ENCODE results near the gene IFT81.
"Not testable (repeated sequence)": the region's sequence is repeated elsewhere in the genome, so short reads cannot be mapped to it uniquely, and the experiment has no call there.

IFT81 gene

DNA sequence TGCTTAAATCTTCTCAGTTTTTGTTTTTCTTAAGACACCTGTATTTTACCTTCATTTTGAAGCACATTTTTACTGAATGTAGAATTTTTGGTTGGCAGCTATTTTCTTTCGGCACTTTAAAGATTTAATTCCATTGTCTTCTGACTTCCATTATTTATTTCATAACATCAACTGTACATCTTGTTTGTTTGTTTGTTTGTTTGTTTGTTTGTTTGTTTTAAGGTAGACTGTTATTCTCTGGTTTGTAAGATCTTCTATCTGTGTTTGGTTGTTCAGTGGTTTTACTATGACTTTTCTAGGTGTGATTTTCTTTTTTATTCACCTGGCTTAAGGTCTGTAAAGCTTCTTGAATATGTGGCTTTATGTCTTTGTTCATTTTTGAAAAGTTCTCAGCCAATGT lies 61.9 kb downstream of the IFT81 start:
- no peak overlapping the region for H3K27ac Mint-ChIP-seq
- no peaks in the 10 kb centered on the region for H3K4me1 Mint-ChIP-seq
- peaks cover 11% of the 10 kb centered on the region for H3K9me3 Mint-ChIP-seq
- ATAC-seq (ENCODE audit: low read depth) (no peak), DNase-seq (ENCODE audit: low spot score in 2 of 2) (no peak)
- no peaks in the 10 kb centered on the region for H3K27me3 Mint-ChIP-seq
- H3K4me3 Mint-ChIP-seq = no peak overlapping the region
- H3K36me3 Mint-ChIP-seq = peaks cover 23% of the 10 kb centered on the region

DNA sequence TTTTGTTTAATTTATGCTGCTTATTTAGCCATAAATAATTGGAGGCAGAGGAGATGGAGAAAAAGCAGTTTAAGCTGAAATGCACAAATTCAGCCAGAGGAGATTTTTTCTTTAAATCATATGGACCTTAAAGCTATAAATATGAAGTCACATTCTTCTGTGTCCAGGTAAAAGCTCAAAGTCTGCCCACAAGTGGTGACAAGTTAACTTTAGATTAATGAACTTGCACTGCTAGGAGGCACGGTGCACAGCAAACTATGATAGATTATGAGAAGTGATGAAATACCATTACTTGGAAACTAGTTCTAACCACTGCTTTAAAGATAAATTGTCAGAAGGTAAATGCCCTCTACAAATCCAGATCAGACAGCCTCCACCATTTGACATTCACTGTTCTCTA lies 69.0 kb downstream of the IFT81 start:
- Mint-ChIP-seq H3K36me3 (peaks cover 13% of the 10 kb centered on the region), H3K27me3 (no peaks in the 10 kb centered on the region), H3K27ac (no peak overlapping the region), H3K4me1 (no peaks in the 10 kb centered on the region), H3K9me3 (peaks cover 2% of the 10 kb centered on the region), H3K4me3 (no peak overlapping the region)
- ATAC-seq (ENCODE audit: low read depth) (no peak), DNase-seq (ENCODE audit: low spot score in 2 of 2) (no peak)

DNA sequence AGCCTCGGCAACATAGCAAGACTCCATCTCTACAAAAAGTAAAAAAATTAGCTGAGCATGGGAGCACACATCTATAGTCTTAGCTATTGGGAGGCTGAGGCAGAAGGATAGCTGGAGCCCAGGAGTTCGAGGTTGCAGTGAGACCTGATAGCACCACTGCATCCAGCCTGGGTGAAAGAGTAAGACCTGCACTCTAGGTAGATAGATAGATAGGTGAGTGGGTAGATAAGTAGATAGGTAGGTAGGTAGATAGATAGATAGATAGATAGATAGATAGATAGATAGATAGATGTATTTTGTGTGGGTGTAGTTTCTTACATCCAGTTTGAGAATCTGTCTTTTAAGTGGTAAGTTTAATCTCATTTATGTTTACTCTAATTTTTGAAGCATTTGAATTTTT lies 72.8 kb downstream of the IFT81 start:
- Mint-ChIP-seq H3K27ac (no peak overlapping the region), H3K4me1 (peaks cover 2% of the 10 kb centered on the region), H3K4me3 (no peak overlapping the region), H3K27me3 (no peaks in the 10 kb centered on the region), H3K9me3 (no peaks in the 10 kb centered on the region), H3K36me3 (peaks cover 2% of the 10 kb centered on the region)
- DNase-seq (ENCODE audit: low spot score in 2 of 2) (no peak), ATAC-seq (ENCODE audit: low read depth) (no peak)

DNA sequence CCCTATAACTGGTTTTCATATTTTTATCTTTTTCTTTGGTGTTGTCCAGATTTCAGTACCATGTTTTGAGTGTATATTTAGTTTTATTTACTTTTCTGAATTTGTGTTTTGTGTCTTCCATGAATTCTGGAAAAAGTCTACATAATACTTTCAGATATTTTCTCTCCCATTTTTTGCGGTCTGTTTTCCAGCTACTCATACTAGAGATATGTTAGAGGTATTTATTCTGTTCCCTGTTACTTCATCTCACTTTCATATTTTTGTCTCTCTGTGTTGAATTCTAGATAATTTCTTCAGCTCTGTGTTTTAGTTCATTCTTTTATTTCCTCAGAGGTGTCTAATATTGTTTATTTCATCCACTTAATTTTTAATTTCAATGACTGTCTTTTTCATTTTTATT lies 74.2 kb downstream of the IFT81 start:
- ATAC-seq (ENCODE audit: low read depth) (no peak), DNase-seq (ENCODE audit: low spot score in 2 of 2) (no peak)
- peaks cover 2% of the 10 kb centered on the region for H3K4me1 Mint-ChIP-seq

DNA sequence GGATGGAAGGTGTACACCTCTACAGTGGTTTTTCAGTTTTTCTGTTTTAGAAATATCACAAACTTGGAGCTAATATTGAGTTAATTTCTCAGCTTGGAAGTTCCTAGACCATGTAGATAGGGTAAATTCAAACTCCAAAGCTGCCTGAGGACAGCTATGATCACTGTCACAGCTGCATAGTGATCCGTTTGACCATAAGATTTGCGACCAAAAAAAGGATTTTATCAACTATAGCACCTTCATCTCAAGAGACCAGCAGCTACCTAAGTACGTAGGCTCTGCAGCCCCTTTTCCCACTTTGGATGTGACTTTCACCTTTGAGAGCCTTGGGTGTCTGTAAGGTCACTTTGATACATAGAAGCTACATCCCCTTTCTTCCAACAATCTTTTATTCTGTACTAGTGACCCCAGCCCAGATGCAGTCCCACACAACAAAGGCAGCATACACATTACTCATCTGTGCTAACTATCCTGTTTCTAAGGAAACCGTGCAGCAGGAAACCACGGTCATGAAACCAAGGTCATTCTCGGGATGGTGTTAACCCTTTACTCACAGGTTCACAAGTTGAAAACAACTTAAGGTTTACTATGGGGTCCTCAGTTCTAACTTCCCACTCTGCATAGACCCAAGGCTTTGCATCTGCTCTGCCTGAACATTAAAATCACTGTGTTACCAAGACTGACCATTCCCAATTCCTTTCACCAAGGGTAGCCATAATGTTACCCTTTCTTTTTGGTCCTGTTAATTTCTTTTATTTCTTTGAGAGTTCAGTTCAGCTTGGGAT lies 75.4 kb downstream of the IFT81 start:
- H3K27ac Mint-ChIP-seq = no peak overlapping the region
- H3K4me1 Mint-ChIP-seq = peaks cover 2% of the 10 kb centered on the region
- ATAC-seq (ENCODE audit: low read depth) = no peak
- peaks cover 7% of the 10 kb centered on the region for H3K36me3 Mint-ChIP-seq
- H3K4me3 Mint-ChIP-seq = no peak overlapping the region
- no peaks in the 10 kb centered on the region for H3K27me3 Mint-ChIP-seq
- no peaks in the 10 kb centered on the region for H3K9me3 Mint-ChIP-seq
- DNase-seq (ENCODE audit: low spot score in 2 of 2) = no peak

More for the DNA sequence above, 74.2 kb downstream of the IFT81 start:
- Mint-ChIP-seq H3K4me3 (no peak overlapping the region), H3K36me3 (peaks cover 2% of the 10 kb centered on the region), H3K9me3 (no peaks in the 10 kb centered on the region), H3K27ac (no peak overlapping the region), H3K27me3 (no peaks in the 10 kb centered on the region)

DNA sequence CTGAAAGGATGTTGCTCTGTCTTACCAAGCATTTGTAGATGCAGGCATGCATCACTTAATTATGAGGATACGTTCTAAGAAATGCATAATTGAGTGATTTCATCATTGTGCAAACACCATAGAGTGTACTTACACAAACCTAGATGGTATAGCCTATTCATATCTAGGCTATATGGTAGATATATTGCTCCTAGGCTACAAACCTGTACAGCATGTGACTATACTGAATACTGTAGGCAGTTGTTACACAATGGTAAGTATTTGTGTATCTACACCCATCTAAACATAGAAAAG lies 75.9 kb downstream of the IFT81 start:
- Mint-ChIP-seq H3K4me1 (peaks cover 2% of the 10 kb centered on the region), H3K36me3 (peaks cover 9% of the 10 kb centered on the region)
- DNase-seq (ENCODE audit: low spot score in 2 of 2) = no peak

DNA sequence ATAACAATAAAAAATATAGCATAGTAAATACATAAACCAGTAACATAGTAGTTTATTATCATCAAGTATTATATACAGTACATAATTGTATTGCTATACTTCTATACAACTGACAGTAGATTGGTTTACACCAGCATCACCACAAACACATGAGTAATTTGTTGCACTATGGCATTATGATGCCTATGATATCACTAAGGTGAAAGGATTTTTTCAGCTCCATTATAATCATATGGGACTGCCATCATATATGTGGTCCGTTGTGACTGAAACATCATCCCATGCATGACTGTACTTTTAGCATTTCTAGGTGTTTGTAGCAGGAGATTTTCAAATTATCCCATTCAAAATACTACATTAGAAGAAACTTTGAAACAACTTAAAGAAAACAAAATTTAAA lies 77.8 kb downstream of the IFT81 start:
- Mint-ChIP-seq H3K27ac (no peak overlapping the region), H3K27me3 (no peaks in the 10 kb centered on the region), H3K36me3 (peaks cover 7% of the 10 kb centered on the region), H3K4me1 (peaks cover 2% of the 10 kb centered on the region), H3K4me3 (no peak overlapping the region), H3K9me3 (no peaks in the 10 kb centered on the region)
- ATAC-seq (ENCODE audit: low read depth) (no peak), DNase-seq (ENCODE audit: low spot score in 2 of 2) (no peak)

More for the DNA sequence above, 75.9 kb downstream of the IFT81 start:
- no peak for ATAC-seq (ENCODE audit: low read depth)
- Mint-ChIP-seq H3K27me3 (no peaks in the 10 kb centered on the region), H3K27ac (no peak overlapping the region), H3K9me3 (no peaks in the 10 kb centered on the region), H3K4me3 (no peak overlapping the region)

DNA sequence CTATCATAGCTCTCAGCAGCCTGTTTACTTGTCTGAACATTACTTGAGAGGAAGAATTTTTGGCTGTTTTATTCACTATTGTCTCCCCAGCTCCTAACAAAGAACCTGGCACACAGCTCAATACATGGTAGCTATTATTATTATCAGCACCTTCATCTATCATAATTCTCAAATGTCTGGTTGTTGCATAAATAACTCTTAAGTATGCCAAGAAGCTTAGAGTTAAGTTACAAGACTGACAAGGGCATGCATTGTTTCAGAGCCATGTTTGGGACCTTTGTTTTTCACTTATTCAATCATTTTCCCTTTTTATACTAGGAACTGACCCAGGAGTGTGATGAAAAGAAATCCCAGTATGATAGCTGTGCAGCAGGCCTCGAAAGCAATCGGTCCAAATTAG lies 79.4 kb downstream of the IFT81 start:
- no peaks in the 10 kb centered on the region for H3K9me3 Mint-ChIP-seq

DNA sequence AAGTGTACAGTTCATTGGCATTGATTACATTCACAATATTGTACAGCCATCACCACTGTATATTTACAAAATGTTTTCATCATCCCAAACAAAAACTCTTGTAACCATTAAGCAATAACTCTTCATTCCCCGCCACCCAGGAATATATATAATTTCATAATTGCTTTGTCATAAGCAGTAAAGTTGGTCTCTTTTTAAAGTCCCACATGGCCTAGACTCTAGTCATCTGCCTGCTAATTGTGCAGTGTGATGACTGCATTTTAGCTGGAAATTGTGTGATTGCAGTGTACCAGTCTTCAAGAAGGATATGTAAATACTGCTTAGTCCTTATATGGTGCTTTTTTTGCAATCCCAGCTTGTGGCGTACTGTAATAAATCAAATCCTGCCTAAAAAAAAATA lies 81.8 kb downstream of the IFT81 start:
- no peak overlapping the region for H3K4me3 Mint-ChIP-seq
- H3K36me3 Mint-ChIP-seq = peaks cover 7% of the 10 kb centered on the region
- DNase-seq (ENCODE audit: low spot score in 2 of 2) (no peak), ATAC-seq (ENCODE audit: low read depth) (no peak)
- H3K4me1 Mint-ChIP-seq = no peaks in the 10 kb centered on the region
- no peak overlapping the region for H3K27ac Mint-ChIP-seq
- H3K9me3 Mint-ChIP-seq = no peaks in the 10 kb centered on the region
- H3K27me3 Mint-ChIP-seq = no peaks in the 10 kb centered on the region

More for the DNA sequence above, 79.4 kb downstream of the IFT81 start:
- Mint-ChIP-seq H3K27ac (no peak overlapping the region), H3K27me3 (no peaks in the 10 kb centered on the region), H3K36me3 (peaks cover 7% of the 10 kb centered on the region), H3K4me3 (no peak overlapping the region), H3K4me1 (peaks cover 2% of the 10 kb centered on the region)
- DNase-seq (ENCODE audit: low spot score in 2 of 2) (no peak), ATAC-seq (ENCODE audit: low read depth) (no peak)

DNA sequence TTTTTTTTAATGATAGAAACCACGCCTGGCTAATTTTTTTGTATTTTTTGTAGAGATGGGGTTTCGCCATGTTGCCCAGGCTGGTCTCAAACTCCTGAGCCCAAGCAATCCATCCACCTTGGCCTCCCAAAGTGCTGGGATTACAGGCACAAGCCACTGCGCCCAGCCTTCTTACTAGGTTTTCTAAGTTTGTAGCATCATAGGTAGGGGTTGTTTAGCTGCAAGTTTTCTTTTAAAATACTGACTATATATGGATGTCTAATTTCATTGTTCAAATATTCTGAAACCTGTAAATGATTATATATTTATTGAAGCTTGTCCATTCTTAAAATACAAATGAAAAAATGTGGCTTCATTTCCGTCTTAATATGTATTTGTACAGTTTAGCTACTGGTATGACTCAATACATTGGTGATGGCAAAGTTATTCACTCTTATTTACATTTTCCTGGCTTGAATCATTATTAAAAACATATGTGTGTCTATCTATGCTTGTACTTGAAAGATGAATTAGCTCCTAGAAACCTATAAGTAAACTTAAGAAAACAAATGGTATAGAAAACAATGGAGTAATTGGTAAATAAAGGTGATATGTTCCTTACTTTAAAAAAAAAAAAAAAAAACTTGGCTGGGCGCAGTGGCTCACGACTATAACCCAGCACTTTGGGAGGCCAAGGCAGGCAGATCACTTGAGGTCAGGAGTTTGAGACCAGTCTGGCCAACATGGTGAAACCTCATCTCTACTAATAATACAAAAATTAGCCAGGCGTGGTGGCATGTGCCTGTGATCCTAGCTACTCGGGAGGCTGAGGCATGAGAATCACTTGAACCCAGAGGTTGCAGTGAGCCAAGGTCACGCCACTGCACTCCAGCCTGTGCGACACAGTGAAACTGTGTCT lies 87.7 kb downstream of the IFT81 start:
- H3K27me3 Mint-ChIP-seq; H3K4me1 Mint-ChIP-seq; H3K27ac Mint-ChIP-seq; ATAC-seq (ENCODE audit: low read depth); H3K9me3 Mint-ChIP-seq; H3K36me3 Mint-ChIP-seq; H3K4me3 Mint-ChIP-seq; DNase-seq (ENCODE audit: low spot score in 2 of 2): not testable (repeated sequence)

DNA sequence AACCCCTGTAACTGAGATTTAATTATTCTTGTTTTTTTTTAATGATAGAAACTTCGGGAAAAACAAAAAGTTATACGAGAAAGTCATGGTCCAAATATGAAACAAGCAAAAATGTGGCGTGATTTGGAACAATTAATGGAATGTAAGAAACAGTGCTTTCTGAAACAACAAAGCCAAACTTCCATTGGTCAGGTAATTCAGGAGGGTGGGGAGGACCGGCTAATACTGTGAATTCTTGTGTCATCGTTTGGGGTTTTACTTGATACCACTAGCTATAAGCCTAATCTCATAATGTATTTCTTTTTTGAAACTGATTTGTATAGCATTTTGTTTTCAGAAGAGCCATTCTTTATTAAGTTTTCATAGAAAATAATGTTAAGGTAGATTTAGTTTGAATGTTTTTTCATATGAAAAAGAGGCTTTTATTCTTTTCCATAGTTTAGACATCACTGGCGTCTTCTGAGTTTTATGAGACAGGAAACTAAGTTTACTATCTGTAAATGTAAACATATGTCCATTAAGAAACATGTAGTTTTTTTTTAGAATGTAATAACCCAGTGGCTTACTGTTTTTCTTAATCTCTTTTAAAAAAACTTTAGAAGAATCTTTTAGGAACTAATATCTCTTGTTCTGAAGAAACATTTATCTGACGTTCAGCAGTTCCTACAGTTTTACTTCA lies 94.0 kb downstream of the IFT81 start:
- H3K27ac Mint-ChIP-seq = no peak overlapping the region

DNA sequence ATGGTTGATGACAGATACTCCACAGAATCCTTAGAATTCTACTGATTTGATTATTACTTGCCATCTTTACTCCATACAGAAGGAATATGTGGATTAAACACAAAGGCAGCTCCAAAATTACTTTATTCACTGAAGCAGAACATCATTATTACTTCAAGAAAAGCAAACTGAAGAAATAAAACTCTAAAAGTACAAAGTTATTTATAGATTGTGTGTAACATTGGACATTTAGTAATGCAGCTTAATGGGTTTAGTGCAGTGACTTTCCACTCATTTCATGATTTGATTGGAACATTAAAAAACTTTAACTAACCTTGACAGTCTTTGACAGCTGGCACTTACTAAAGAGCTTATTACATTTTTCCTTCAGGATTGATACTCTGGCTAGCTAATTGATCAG lies 97.9 kb downstream of the IFT81 start:
- Mint-ChIP-seq H3K9me3 (no peaks in the 10 kb centered on the region), H3K27ac (no peak overlapping the region), H3K27me3 (no peaks in the 10 kb centered on the region), H3K36me3 (no peaks in the 10 kb centered on the region), H3K4me1 (no peaks in the 10 kb centered on the region), H3K4me3 (no peak overlapping the region)
- ATAC-seq (ENCODE audit: low read depth) (no peak), DNase-seq (ENCODE audit: low spot score in 2 of 2) (no peak)

More for the DNA sequence above, 94.0 kb downstream of the IFT81 start:
- Mint-ChIP-seq H3K27me3 (no peaks in the 10 kb centered on the region), H3K36me3 (peaks cover 3% of the 10 kb centered on the region), H3K9me3 (peaks cover 3% of the 10 kb centered on the region), H3K4me3 (no peak overlapping the region), H3K4me1 (no peaks in the 10 kb centered on the region)
- DNase-seq (ENCODE audit: low spot score in 2 of 2) (no peak), ATAC-seq (ENCODE audit: low read depth) (no peak)

DNA sequence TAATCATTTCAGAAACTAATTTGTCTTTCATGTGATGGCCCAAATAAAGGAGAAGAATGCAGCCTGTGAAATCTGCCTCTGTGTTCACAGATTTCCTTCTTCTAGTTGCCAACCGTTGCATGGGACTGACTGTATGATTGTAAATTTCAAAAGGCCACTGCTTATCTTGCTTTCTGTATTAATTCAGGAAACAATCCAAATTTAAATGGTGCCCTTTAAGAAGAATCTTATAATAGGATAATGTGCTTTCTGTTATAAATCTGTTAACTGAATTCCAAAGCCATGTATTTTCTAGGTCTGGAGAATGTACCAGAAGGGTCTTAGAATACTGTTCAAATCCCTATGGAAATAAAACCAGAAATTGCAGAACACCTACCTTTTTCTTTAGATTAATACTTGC lies 98.3 kb downstream of the IFT81 start:
- Mint-ChIP-seq H3K27ac (no peak overlapping the region), H3K27me3 (no peaks in the 10 kb centered on the region), H3K4me3 (no peak overlapping the region), H3K4me1 (no peaks in the 10 kb centered on the region), H3K36me3 (no peaks in the 10 kb centered on the region), H3K9me3 (no peaks in the 10 kb centered on the region)
- no peak for ATAC-seq (ENCODE audit: low read depth)
- DNase-seq (ENCODE audit: low spot score in 2 of 2) = no peak

DNA sequence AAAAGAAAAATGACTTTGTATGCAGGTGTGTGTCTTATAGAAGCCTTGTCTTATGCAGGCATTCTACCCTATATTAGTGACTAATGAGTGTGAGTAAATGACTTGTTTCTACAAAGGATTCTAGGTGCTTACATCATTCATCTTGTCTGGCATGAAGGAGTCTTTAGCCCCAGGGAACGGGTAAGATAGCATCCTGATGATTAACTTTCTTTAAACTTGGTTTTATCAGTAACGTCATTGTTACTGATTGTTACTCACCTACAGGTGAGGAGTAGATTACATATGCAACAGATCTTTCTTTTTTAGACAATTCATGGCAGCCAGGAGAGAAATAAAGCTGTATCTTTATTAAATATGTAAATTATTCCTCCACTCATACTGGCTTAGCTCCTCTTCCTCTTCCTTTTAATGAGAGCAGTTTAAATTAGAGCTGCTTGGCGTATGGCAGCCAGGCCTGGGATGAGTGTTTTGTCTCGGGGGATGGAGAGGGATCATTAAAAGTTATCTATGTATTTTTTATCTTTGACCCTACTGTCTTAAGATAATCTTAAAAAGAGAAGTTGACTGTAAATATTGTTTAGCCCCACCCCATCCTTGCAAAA lies 99.7 kb downstream of the IFT81 start:
- Mint-ChIP-seq H3K36me3 (no peaks in the 10 kb centered on the region), H3K27me3 (no peaks in the 10 kb centered on the region), H3K4me3 (no peak overlapping the region), H3K4me1 (no peaks in the 10 kb centered on the region), H3K9me3 (no peaks in the 10 kb centered on the region), H3K27ac (no peak overlapping the region)
- no peak for ATAC-seq (ENCODE audit: low read depth)
- no peak for DNase-seq (ENCODE audit: low spot score in 2 of 2)
